HEK293 (cell line): Measurements from ENCODE around the gene MEX3A.

Source experiments
- CTCF ChIA-PET: fragments of 350-600 bp; formaldehyde crosslinking; extraction: SDS; loops from one replicate; lab custom pipeline; 2021; ENCODE audit warnings: antibody characterized with exemption; lab: Yijun Ruan, JAX
- POLR2A ChIA-PET: fragments of 300-600 bp; formaldehyde crosslinking; extraction: SDS; loops from one replicate; lab custom pipeline; 2020; ENCODE audit warnings: antibody characterized with exemption, inconsistent platforms; lab: Yijun Ruan, JAX
- H3K27ac ChIP-seq: fragments of 200-500 bp; sonication (Bioruptor generic); 2 replicates; pipeline ENCODE4 v1.5.1; 2014; ENCODE audit warnings: low read depth, low read length, control low read depth, inconsistent platforms; ENCODE audit errors: extremely low read depth
- H3K36me3 ChIP-seq, 2 experiments: fragments of 200-500 bp in 1 of 2; sonication (Bioruptor generic) in 1 of 2; 1 replicate in 1 of 2; 2 replicates in 1 of 2; pipeline ENCODE4 v1.5.1; 2014 to 2017; ENCODE audit warnings: inconsistent platforms in 2 of 2, low read length in 2 of 2; ENCODE audit not compliant: control insufficient read depth in 2 of 2, insufficient read depth in 1 of 2
- H3K4me1 ChIP-seq: fragments of 200-500 bp; sonication (Bioruptor generic); 2 replicates; pipeline ENCODE4 v1.5.1; 2014; ENCODE audit warnings: mild to moderate bottlenecking, low read length, inconsistent platforms; ENCODE audit not compliant: control insufficient read depth, insufficient read depth
- H3K4me3 ChIP-seq: 2 replicates; pipeline ENCODE4 v1.5.1; 2011; ENCODE audit warnings: low read depth, mild to moderate bottlenecking, control low read depth, low read length, moderate library complexity
- H3K9me3 ChIP-seq: fragments of 200-500 bp; sonication (Bioruptor generic); 2 replicates; pipeline ENCODE4 v1.5.1; 2014; ENCODE audit warnings: low read depth, low read length, inconsistent platforms; ENCODE audit not compliant: control insufficient read depth, insufficient read depth
- EGR2 ChIP-seq: fragments of 450-650 bp; formaldehyde crosslinking; IDR thresholded peaks from 2 replicates; pipeline ENCODE4 v1.5.1; 2016; ENCODE audit warnings: low read depth, missing biosample characterization, missing genetic modification characterization
- GLI4 ChIP-seq: fragments of 450-650 bp; formaldehyde crosslinking; IDR thresholded peaks from 2 replicates; pipeline ENCODE4 v1.5.1; 2016; ENCODE audit warnings: missing biosample characterization, missing genetic modification characterization
- GLIS2 ChIP-seq: fragments of 450-650 bp; formaldehyde crosslinking; IDR thresholded peaks from 2 replicates; pipeline ENCODE4 v1.5.1; 2016; ENCODE audit warnings: missing biosample characterization, missing genetic modification characterization
- KLF1 ChIP-seq: fragments of 450-650 bp; formaldehyde crosslinking; IDR thresholded peaks from 2 replicates; pipeline ENCODE4 v1.5.1; 2016; ENCODE audit warnings: missing biosample characterization, missing genetic modification characterization
- PRDM1 ChIP-seq: fragments of 450-650 bp; formaldehyde crosslinking; IDR thresholded peaks from 2 replicates; pipeline ENCODE4; 2016; ENCODE audit warnings: missing biosample characterization, missing genetic modification characterization
- ZBTB17 ChIP-seq: fragments of 450-650 bp; formaldehyde crosslinking; IDR thresholded peaks from 2 replicates; pipeline ENCODE4 v1.5.1; 2016; ENCODE audit warnings: missing biosample characterization, missing genetic modification characterization
- ZBTB20 ChIP-seq: fragments of 450-650 bp; formaldehyde crosslinking; IDR thresholded peaks from 2 replicates; pipeline ENCODE4 v1.5.1; 2016; ENCODE audit warnings: missing biosample characterization, missing genetic modification characterization
- ZBTB21 ChIP-seq: fragments of 450-650 bp; formaldehyde crosslinking; IDR thresholded peaks from 2 replicates; pipeline ENCODE4 v1.5.1; 2017; ENCODE audit warnings: missing biosample characterization, missing genetic modification characterization
- ZFP37 ChIP-seq: fragments of 450-650 bp; formaldehyde crosslinking; IDR thresholded peaks from 2 replicates; pipeline ENCODE4 v1.5.1; 2016; ENCODE audit warnings: missing biosample characterization, missing genetic modification characterization
- ZIC2 ChIP-seq: fragments of 450-650 bp; formaldehyde crosslinking; IDR thresholded peaks from 2 replicates; pipeline ENCODE4 v1.5.1; 2016; ENCODE audit warnings: missing biosample characterization, missing genetic modification characterization
- ZNF146 ChIP-seq: fragments of 450-650 bp; formaldehyde crosslinking; IDR thresholded peaks from 2 replicates; pipeline ENCODE4 v1.5.1; 2016; ENCODE audit warnings: missing biosample characterization, missing genetic modification characterization
- ZNF157 ChIP-seq: fragments of 450-650 bp; formaldehyde crosslinking; IDR thresholded peaks from 2 replicates; pipeline ENCODE4 v1.5.1; 2016; ENCODE audit warnings: missing biosample characterization, missing genetic modification characterization
- ZNF211 ChIP-seq: fragments of 450-650 bp; formaldehyde crosslinking; IDR thresholded peaks from 2 replicates; pipeline ENCODE4 v1.5.1; 2016; ENCODE audit warnings: low read depth, missing biosample characterization, missing genetic modification characterization
- ZNF404 ChIP-seq: fragments of 450-650 bp; formaldehyde crosslinking; IDR thresholded peaks from 2 replicates; pipeline ENCODE4 v1.5.1; 2017; ENCODE audit warnings: missing biosample characterization, missing genetic modification characterization
- ZNF544 ChIP-seq: fragments of 450-650 bp; formaldehyde crosslinking; IDR thresholded peaks from 2 replicates; pipeline ENCODE4 v1.5.0; 2017; ENCODE audit warnings: missing biosample characterization, missing genetic modification characterization
- TF ChIP-seq, protein P1 (sequence below): fragments of 450-650 bp; formaldehyde crosslinking; IDR thresholded peaks from 2 replicates; pipeline ENCODE4 v1.5.1; 2016; ENCODE audit warnings: missing biosample characterization, missing genetic modification characterization
- TF ChIP-seq, protein P2 (sequence below): fragments of 450-650 bp; formaldehyde crosslinking; IDR thresholded peaks from 2 replicates; pipeline ENCODE4 v1.5.1; 2016; ENCODE audit warnings: missing biosample characterization, missing genetic modification characterization
- TF ChIP-seq, protein P3 (sequence below): fragments of 450-650 bp; formaldehyde crosslinking; IDR thresholded peaks from 2 replicates; pipeline ENCODE4 v1.5.1; 2016; ENCODE audit warnings: missing biosample characterization, missing genetic modification characterization
- TF ChIP-seq, protein P4 (sequence below): fragments of 450-650 bp; formaldehyde crosslinking; IDR thresholded peaks from 2 replicates; pipeline ENCODE4 v1.5.1; 2016; ENCODE audit warnings: missing biosample characterization, missing genetic modification characterization
- TF ChIP-seq, protein P5 (sequence below): fragments of 450-650 bp; formaldehyde crosslinking; IDR thresholded peaks from 2 replicates; pipeline ENCODE4 v1.5.1; 2016; ENCODE audit warnings: missing biosample characterization, missing genetic modification characterization, borderline replicate concordance
- TF ChIP-seq, protein P6 (sequence below): fragments of 450-650 bp; formaldehyde crosslinking; IDR thresholded peaks from 2 replicates; pipeline ENCODE4 v1.5.1; 2016; ENCODE audit warnings: missing biosample characterization, missing genetic modification characterization

MEX3A gene

DNA sequence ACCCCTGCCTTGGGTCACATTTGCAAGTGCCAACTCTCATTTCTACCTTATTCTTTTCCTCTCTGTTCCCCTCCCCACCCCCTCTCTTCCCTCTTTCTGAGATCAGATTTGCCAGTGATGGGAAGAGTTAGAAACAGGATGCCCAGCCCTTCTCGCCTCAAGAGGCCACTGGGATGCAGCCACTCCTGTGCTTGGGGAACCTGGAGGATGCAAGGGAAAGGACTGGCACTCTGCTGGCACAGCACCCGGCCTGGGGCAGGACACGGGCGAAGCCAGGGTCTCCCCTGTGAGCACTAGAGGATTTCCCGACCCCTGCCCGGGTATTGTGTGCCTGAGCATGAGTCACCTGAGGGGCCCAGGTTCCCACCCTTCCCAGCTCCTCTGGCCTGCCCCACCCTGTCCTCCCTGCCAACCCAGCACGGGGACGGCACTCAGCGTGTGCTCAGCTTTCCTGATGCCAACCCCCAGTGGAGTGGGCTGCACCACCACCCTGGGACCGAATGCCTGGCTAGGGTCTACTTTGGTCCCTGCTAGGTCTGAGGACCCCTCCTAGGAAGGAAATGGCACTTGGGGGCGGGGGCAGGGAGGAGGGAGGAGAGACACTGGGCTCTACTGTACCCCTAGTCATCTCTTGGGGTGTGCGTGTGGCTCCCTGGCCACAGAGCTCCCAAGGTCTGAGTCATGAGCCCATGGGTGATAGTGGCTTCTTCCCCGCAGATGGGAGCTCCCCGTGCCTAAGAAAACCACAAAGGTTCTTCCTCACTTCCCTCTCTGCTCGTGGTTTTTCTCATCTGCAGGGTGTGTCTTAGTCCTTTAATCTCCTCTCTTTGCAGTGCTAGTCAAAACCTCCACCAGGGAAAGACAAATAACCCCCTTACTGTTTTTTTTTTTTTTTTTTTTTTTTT, 44.6 kb upstream of the MEX3A start:
- H3K27ac ChIP-seq = peak overlapping the region; percentile 40
- no peaks in the 10 kb centered on the region for H3K9me3 ChIP-seq
- TF ChIP-seq, protein P1, sequence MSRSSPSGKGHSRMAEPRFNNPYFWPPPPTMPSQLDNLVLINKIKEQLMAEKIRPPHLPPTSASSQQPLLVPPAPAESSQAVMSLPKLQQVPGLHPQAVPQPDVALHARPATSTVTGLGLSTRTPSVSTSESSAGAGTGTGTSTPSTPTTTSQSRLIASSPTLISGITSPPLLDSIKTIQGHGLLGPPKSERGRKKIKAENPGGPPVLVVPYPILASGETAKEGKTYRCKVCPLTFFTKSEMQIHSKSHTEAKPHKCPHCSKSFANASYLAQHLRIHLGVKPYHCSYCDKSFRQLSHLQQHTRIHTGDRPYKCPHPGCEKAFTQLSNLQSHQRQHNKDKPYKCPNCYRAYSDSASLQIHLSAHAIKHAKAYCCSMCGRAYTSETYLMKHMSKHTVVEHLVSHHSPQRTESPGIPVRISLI = no peak; the same call in 1 of the 2 replicates
- TF ChIP-seq ZIC2 = 0 out of 2 replicates have a peak, but pooled peaks have one; percentile 14
- TF ChIP-seq, protein P2, sequence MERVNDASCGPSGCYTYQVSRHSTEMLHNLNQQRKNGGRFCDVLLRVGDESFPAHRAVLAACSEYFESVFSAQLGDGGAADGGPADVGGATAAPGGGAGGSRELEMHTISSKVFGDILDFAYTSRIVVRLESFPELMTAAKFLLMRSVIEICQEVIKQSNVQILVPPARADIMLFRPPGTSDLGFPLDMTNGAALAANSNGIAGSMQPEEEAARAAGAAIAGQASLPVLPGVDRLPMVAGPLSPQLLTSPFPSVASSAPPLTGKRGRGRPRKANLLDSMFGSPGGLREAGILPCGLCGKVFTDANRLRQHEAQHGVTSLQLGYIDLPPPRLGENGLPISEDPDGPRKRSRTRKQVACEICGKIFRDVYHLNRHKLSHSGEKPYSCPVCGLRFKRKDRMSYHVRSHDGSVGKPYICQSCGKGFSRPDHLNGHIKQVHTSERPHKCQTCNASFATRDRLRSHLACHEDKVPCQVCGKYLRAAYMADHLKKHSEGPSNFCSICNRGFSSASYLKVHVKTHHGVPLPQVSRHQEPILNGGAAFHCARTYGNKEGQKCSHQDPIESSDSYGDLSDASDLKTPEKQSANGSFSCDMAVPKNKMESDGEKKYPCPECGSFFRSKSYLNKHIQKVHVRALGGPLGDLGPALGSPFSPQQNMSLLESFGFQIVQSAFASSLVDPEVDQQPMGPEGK (tag by site-specific recombination) = peak; percentile 9; the same call in 1 of the 2 replicates
- no peak for TF ChIP-seq EGR2 (tag by site-specific recombination)
- peak; percentile 15; the same call in 1 of the 2 replicates for TF ChIP-seq GLIS2 (tag by site-specific recombination)
- TF ChIP-seq ZBTB20 (tag by site-specific recombination) = peak; percentile 22; the same call in 1 of the 2 replicates
- TF ChIP-seq ZBTB17 = no peak
- TF ChIP-seq ZNF157 (tag by site-specific recombination) = no peak
- no peak for TF ChIP-seq ZNF544 (tag by site-specific recombination)
- TF ChIP-seq, protein P3, sequence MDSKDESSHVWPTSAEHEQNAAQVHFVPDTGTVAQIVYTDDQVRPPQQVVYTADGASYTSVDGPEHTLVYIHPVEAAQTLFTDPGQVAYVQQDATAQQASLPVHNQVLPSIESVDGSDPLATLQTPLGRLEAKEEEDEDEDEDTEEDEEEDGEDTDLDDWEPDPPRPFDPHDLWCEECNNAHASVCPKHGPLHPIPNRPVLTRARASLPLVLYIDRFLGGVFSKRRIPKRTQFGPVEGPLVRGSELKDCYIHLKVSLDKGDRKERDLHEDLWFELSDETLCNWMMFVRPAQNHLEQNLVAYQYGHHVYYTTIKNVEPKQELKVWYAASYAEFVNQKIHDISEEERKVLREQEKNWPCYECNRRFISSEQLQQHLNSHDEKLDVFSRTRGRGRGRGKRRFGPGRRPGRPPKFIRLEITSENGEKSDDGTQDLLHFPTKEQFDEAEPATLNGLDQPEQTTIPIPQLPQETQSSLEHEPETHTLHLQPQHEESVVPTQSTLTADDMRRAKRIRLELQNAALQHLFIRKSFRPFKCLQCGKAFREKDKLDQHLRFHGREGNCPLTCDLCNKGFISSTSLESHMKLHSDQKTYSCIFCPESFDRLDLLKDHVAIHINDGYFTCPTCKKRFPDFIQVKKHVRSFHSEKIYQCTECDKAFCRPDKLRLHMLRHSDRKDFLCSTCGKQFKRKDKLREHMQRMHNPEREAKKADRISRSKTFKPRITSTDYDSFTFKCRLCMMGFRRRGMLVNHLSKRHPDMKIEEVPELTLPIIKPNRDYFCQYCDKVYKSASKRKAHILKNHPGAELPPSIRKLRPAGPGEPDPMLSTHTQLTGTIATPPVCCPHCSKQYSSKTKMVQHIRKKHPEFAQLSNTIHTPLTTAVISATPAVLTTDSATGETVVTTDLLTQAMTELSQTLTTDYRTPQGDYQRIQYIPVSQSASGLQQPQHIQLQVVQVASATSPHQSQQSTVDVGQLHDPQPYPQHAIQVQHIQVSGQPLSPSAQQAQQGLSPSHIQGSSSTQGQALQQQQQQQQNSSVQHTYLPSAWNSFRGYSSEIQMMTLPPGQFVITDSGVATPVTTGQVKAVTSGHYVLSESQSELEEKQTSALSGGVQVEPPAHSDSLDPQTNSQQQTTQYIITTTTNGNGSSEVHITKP (tag by site-specific recombination) = 0 out of 2 replicates have a peak, but pooled peaks have one; percentile 35
- TF ChIP-seq PRDM1 (tag by site-specific recombination) = peak; percentile 37; the same call in 1 of the 2 replicates
- TF ChIP-seq, protein P4, sequence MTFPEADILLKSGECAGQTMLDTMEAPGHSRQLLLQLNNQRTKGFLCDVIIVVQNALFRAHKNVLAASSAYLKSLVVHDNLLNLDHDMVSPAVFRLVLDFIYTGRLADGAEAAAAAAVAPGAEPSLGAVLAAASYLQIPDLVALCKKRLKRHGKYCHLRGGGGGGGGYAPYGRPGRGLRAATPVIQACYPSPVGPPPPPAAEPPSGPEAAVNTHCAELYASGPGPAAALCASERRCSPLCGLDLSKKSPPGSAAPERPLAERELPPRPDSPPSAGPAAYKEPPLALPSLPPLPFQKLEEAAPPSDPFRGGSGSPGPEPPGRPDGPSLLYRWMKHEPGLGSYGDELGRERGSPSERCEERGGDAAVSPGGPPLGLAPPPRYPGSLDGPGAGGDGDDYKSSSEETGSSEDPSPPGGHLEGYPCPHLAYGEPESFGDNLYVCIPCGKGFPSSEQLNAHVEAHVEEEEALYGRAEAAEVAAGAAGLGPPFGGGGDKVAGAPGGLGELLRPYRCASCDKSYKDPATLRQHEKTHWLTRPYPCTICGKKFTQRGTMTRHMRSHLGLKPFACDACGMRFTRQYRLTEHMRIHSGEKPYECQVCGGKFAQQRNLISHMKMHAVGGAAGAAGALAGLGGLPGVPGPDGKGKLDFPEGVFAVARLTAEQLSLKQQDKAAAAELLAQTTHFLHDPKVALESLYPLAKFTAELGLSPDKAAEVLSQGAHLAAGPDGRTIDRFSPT (tag by site-specific recombination) = no peak
- peak; percentile 11; the same call in 1 of the 2 replicates for TF ChIP-seq ZFP37 (tag by site-specific recombination)
- TF ChIP-seq, protein P5, sequence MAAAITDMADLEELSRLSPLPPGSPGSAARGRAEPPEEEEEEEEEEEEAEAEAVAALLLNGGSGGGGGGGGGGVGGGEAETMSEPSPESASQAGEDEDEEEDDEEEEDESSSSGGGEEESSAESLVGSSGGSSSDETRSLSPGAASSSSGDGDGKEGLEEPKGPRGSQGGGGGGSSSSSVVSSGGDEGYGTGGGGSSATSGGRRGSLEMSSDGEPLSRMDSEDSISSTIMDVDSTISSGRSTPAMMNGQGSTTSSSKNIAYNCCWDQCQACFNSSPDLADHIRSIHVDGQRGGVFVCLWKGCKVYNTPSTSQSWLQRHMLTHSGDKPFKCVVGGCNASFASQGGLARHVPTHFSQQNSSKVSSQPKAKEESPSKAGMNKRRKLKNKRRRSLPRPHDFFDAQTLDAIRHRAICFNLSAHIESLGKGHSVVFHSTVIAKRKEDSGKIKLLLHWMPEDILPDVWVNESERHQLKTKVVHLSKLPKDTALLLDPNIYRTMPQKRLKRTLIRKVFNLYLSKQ (tag by site-specific recombination) = no peak
- TF ChIP-seq ZNF211 (tag by site-specific recombination) = no peak
- no peak for TF ChIP-seq ZNF146 (tag by site-specific recombination)
- TF ChIP-seq GLI4 = no peak
- 0 out of 2 replicates have a peak, but pooled peaks have one; percentile 3 for TF ChIP-seq ZBTB21 (tag by site-specific recombination)
- TF ChIP-seq, protein P6, sequence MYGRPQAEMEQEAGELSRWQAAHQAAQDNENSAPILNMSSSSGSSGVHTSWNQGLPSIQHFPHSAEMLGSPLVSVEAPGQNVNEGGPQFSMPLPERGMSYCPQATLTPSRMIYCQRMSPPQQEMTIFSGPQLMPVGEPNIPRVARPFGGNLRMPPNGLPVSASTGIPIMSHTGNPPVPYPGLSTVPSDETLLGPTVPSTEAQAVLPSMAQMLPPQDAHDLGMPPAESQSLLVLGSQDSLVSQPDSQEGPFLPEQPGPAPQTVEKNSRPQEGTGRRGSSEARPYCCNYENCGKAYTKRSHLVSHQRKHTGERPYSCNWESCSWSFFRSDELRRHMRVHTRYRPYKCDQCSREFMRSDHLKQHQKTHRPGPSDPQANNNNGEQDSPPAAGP (tag by site-specific recombination) = 0 out of 2 replicates have a peak, but pooled peaks have one; percentile 13
- TF ChIP-seq KLF1 (tag by site-specific recombination) = peak; percentile 50
- no peak for TF ChIP-seq ZNF404 (tag by site-specific recombination)
- TF ChIP-seq, all 188 proteins: peak for 10
- Histone ChIP-seq H3K36me3 (peaks cover 12 to 13% of the 10 kb centered on the region in 2 experiments; a peak in 2 of 3 replicates), H3K4me3 (0 out of 2 replicates have a peak overlapping the region, but pooled peaks have one; percentile 15), H3K4me1 (peaks cover 28% of the 10 kb centered on the region)
- CTCF ChIA-PET = interaction anchor here (0.7 to 25.6 kb wide), 5 partner anchors 11 to 189 kb away, joined by 3 to 1029 read pairs (median 11); partner anchors contain the start of gene LMNA
- POLR2A ChIA-PET = interaction anchor here (0.7 to 5.8 kb wide), 3 partner anchors 12 to 157 kb away, joined by 7 to 61 read pairs (median 8); partner anchors contain the start of genes LMNA and PMF1
